Right lung (tissue), 10 donors: Measurements from ENCODE around the gene ENTREP3. TPM values are rescaled to one million over a fixed set of nuclear protein-coding genes. Genes with fewer than 3 reads are reported as not detected.
"Not testable (repeated sequence)": the region's sequence is repeated elsewhere in the genome, so short reads cannot be mapped to it uniquely, and the experiment has no call there.

Experiments
- DNase-seq, 2 donors: peaks; one replicate each; pipeline ENCODE4 v3.0.0-alpha.2; 2013
- long read RNA-seq, 8 donors: transcript quantifications; one replicate each; lab custom pipeline, GENCODE V29; 2026
- polyA plus RNA-seq, 5 donors: library from polyadenylated mRNA; unstranded; fragments of 120-200 nt; gene quantifications; one replicate each; pipeline versions ENCODE4 v1.2.1 to v1.2.3, GENCODE V29; 2013; ENCODE audit warnings: inconsistent platforms in 1 of 5, low replicate concordance in 1 of 5; ENCODE audit not compliant: insufficient read length in 5 of 5, insufficient read depth in 1 of 5

ENTREP3 gene, protein sequence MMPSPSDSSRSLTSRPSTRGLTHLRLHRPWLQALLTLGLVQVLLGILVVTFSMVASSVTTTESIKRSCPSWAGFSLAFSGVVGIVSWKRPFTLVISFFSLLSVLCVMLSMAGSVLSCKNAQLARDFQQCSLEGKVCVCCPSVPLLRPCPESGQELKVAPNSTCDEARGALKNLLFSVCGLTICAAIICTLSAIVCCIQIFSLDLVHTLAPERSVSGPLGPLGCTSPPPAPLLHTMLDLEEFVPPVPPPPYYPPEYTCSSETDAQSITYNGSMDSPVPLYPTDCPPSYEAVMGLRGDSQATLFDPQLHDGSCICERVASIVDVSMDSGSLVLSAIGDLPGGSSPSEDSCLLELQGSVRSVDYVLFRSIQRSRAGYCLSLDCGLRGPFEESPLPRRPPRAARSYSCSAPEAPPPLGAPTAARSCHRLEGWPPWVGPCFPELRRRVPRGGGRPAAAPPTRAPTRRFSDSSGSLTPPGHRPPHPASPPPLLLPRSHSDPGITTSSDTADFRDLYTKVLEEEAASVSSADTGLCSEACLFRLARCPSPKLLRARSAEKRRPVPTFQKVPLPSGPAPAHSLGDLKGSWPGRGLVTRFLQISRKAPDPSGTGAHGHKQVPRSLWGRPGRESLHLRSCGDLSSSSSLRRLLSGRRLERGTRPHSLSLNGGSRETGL
- 10 to 100 TPM; 14.9 to 27.0 (median 21.7) TPM for polyA plus RNA-seq
- long read RNA-seq, donor 1, transcript FAM189B-202 (12 exons, 3,082 nt), result major isoform, 5 of 8 reads
- long read RNA-seq, donor 1, partial matches to known transcripts, result 0 of 8 reads
- long read RNA-seq, donor 1, other reads (novel, unspliced or antisense), result 0 of 8 reads
- long read RNA-seq, donor 2, partial matches to known transcripts, result 0 of 2 reads
- long read RNA-seq, donor 2, other reads (novel, unspliced or antisense), result 0 of 2 reads
- long read RNA-seq, donor 3, partial matches to known transcripts, result 0 of 2 reads
- long read RNA-seq, donor 3, other reads (novel, unspliced or antisense), result 0 of 2 reads
- long read RNA-seq, donor 4, partial matches to known transcripts, result 0 of 3 reads
- long read RNA-seq, donor 4, other reads (novel, unspliced or antisense), result 0 of 3 reads
- long read RNA-seq, donor 5, partial matches to known transcripts, result 0 of 3 reads
- long read RNA-seq, donor 5, other reads (novel, unspliced or antisense), result 0 of 3 reads
- long read RNA-seq, donor 6, partial matches to known transcripts, result 0 of 6 reads
- long read RNA-seq, donor 6, other reads (novel, unspliced or antisense), result 0 of 6 reads
- long read RNA-seq, donor 7, partial matches to known transcripts, result 0 of 7 reads
- long read RNA-seq, donor 7, other reads (novel, unspliced or antisense), result 0 of 7 reads
- long read RNA-seq, donor 8, result 0 reads

DNA sequence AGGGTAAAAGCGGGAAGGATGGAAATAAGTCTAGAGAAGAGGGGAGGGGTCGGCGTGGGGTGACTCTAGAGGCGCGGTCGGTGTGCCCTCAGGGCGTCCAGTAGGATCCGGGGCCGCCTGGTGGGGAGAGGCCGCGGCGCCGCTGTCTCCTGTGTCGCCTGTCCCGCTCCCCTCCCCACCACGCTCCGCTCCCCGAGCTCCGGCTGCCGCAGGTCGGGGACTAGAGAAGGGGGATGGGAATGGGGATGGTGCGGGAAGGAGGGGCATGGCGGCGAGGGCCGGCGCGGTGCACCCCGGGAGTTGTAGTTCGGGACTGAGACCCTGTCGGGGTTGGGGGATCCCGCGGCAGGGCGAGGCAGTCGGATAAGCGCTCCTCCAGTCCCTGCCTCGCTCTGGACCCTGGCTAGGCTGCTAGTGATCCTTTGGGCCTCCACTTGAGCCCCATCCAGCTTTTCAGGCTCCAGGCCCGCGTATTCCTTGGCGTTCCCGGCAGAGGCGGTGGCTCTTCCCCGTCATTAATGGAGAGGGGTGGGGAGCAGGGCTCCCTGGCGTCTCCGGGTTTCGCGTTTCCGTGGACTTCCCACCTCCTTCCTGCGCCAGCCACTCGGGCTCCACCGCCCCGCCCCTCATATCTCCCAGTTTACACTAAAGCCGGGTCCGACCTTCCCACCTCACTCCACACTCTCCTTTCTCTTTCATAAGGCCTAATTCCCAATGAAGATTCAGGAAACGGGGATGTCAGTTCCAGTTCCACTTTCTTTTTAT lies at the start of gene ENTREP3:
ENTREP3 (minus strand) TSS at position 241 of the 765 bp plus-strand sequence. CDS start 606 bp downstream, outside the sequence.
- DNase-seq, result peak; percentile 87 to 88

DNA sequence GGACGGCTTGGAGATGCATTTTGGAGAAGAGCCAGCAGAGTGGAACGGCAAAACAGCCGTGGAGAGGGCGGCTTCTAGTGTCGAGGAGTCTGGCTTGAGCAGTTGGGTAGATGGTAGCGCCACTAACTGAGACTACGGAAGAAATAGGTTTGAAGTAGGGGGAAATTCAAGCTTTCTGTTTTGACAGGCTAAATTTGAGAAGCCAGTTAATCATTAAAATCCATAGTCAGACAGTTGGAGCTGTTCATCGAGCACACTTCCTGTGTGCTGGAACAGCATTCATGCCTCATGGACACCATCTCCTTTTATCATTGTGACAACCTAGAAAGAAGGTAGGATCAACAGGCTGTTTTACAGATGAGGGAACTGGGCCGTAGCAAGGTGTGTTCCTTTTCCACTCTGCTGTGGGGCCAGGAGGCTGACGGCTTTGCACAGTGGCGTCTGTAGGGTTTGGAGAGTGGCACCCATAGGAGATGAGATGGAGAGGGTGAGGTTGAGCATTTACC lies 49.3 kb upstream of the ENTREP3 start:
- no peak for DNase-seq

DNA sequence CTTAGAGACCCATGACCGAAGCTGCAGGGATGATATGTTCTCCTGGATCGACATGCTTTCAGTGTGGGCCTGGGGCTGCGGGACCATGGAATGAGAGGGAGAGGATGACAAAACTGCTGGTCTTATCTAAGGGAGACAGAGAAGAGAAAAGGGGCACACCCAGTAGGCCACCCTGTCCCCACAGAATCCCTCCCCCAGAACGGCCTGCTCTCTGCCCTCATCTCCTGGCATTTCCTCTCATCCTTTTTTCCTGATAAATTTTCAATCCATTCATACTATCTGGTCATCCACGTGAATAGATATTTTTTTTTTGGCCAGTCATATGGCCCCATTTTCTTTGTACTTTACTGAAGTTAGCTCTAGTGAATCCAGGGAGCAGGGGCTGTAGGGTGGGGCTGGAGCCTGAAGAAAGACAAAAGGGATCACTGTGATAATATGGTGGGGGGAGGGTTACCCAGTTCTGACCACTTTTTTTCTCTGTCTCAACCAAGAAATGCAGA lies 46.1 kb upstream of the ENTREP3 start, which contains the start of gene PKLR:
PKLR (minus strand) TSS at position 97 of the 500 bp plus-strand sequence; CDS start at position 54, 43 bp downstream.
- no peak for DNase-seq

DNA sequence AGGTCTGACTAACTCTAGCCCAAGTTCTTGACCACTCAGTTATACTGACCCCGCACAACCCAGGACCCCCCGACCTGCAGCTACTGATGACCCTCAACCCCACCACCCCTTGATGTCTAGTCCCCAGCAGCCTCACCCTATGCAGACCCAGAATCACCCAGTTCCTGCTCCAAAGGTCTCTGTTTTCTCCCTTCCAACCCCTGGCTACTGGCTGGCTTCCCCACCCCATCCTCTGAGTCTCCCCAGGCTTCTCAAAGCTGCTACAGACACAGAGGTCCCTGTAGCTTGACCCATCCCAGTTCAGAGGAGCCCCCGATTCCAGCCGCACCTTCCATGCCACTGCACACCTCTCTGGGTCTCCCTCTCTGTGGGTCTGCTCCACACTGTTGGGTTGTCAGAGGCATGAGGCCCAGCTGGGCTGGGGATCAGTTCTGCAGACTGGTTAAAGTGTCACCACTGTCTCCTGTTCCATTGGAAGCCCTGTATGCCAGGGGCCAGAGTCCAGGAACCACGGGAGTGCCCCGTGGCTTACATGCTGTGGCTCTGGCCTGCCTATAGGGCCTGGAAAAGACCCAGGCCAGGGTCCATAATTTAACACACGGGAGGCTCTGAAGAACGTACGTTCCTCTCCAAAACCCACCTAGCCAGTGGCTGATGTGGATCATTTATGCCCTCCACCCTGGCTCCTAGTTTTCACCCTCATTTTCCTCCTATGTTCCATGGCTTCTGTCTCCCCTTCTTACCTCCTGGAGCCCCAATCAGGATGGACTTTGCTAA lies 45.5 kb upstream of the ENTREP3 start:
- no peak for DNase-seq

DNA sequence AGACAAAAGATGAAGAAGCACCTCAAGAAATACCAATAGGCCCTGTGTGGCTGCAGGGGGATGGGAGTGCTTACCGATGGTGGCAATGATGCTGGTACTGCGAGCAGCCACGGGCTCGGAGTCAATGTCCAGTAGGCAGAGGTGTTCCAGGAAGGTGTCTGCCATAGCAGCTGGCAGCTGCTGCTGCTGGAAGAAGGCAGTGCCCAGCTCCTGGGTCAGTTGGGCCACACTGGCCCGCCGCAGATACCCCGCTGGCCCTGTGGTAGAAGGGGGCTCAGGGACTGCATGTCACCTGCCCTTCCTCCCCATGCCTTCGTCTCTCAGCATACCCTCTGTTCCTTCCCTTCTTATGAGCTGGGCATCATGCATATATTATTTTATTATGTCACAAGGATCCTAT lies 44.7 kb upstream of the ENTREP3 start:
- DNase-seq, result no peak

DNA sequence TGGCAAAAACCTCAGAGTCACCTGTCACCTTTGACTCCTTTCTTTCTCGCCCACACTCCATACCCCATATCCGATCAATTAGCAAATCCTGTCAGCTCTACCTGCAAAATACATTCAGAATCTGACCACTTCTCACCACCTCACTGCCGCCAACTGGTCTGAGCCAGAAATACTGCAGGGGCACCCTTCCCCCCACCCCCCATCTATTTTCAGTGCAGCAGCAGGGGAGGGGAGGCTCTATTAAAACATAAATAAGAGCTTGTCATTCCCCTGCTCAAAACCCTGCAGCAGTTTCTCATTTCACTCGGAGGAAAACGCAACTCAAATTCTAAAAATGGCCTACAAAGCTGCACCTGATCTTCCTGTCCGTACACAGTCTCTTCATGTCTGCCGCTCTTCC lies 42.1 kb upstream of the ENTREP3 start:
- DNase-seq, result no peak

DNA sequence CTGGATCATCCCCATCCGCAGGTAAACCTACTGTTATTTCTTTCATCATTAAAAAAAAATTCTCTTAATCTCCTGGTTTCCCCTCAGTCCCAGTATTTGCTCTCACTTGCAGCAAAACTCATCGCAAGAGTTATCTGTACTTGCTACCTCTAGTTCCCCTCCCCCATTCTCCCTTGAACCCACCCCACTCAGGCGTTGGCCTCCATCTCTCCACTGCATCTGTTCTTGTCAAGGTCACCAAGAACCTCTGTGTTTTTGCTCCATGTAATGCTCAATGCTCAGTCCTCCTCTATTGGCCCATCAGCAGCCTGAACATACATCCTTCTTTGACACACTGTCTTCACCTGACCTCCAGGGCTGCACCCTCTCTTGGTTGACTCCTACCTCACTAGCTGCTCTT lies 41.4 kb upstream of the ENTREP3 start:
- no peak for DNase-seq

DNA sequence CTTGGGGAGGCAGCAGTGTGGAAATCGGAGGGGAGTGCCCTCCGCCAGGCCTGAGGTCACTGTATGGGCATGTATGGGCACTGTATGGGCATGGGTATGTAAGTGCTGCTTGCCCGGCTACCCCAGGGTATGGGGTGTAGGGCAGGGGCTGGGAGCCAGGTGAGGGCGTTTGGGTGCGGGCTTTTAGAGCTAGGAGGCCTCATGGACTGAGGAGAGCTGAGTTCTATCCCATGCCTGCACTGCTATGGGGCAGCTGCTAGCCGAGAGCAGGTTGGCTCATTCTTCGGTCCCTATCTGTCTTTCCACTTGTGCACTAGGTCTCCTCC lies 40.6 kb upstream of the ENTREP3 start:
- no peak for DNase-seq

DNA sequence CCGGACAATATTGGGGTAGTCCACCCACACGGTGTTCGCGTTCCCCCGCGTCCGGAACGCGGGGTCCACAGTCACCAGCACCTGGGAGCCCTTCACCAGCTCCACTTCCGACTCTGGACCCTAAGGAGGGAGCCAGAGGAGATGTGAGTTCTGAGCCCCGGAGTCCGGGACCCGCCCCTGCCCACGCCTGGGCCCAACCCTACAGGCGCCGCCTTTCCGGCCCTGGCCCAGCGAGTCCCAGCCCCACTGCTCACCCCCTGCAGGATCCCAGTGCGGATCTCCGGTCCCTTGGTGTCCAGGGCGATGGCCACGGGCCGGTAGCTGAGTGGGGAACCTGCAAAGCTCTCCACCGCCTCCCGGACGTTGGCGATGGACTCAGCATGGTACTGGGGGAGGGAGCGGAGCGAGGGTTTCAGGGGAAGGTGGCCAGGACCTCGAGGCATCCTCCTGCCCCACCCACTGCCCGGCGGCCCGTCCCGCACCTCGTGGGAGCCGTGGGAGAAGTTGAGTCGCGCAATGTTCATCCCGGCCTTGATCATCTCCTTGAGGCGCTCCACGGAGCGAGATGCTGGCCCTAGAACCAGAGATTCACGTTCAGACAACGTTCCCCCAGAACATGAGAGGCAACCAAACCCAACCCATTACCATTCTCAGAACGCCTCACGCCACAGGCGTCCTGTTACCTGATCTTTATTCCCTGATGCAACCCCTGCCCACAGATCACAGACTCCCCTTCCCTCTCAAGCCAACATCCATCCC lies 40.1 kb upstream of the ENTREP3 start:
- DNase-seq, result no peak

DNA sequence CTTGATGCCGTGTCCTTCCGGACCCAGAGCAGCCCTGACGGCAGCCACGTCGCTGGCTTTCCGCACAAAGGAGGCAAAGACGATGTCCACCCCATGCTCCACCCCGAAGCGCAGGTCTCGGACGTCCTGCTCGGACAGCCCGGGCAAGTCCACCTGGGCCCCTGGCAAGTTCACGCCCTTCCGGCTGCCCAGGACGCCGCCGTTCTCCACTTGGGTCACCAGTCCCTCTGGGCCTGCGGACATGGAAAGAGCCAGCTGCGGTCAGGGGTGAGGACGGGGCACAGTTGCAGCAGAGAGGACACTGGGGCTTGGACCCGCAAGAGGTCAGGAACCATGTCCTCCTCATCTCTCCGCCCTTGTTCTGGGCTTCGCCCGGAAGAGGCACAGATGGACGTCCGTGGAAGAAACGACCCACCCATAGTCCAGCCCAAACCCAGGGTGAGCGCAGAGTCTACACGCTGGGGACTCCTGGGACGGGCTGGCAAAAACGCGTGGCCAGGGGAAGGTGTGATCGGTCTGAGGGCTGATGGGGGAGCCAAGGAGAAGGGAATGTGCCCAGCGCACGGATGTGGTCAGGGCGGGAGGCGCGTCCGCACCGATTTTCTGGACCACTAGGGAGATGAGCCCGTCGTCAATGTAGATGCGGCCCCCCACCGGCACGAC lies 39.4 kb upstream of the ENTREP3 start:
- DNase-seq, result no peak

DNA sequence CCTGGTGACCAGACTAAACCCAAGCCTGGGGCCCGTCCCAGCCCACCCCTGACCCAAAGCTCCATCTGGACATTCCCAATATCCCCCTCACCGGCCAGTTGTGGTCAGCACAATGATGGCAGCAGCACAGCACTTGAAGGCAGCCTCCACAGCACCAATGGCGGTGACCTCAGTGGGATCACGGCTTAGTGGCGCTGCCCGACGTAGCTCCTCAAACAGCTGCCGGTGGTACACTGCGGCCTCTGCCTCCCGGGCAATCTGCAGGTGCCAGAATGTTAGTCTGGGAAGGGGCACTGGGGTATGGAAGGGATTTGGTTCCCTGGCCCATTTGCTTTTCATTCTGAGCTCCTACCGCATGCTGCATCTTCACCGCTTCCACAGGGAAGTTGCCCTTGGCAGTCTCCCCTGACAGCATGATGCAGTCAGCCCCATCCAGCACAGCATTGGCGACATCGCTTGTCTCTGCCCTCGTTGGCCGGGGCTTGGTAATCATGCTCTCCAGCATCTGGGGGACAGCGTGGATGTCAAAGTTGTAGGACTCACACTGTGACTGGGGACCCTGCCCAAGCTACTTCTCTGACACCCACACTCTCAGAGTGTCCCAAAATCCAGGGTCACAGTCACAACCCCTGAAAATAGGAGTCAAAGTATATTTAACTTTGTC lies 37.9 kb upstream of the ENTREP3 start:
- DNase-seq, result no peak

DNA sequence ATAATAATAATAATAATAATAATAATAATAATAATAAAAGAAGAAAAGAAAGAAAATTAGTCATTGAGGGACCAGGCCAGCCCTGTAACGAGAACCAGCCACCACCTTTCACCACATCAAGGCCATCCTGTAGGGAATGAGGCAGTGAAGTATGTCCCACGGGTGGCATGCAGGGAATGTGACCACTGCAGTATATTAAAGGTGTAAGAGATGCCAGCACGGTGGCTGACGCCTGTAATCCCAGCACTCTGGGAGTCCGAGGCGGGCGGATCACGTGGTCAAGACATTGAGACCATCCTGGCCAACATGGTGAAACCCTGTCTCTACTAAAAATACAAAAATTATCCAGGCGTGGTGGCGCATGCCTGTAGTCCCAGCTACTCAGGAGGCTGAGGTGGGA lies 35.7 kb upstream of the ENTREP3 start:
- not testable (repeated sequence) for DNase-seq

DNA sequence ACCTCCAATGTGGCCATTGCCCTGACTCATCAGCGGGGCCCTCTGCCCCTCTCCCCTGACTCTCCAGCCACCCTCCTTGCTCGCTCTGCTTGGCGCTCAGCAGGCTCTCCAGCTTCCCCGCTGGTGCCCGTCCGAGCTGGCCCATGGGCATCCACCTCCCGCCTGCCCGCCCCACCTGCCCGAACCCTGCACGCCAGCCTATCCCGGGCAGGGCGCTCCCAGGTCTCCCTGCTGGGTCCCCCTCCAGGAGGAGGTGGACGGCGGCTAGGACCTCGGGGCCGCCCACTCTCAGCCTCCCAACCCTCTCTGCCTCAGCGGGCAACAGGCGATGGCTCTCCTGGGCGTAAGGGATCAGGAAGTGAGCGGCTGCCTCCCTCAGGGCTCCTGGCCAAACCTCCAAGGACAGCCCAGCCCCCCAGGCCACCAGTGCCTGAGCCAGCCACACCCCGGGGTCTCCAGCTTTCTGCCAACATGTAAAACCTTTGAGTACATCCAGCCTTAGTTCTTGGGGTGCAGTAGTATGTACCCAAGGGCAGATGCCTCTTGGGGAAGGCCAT lies 32.8 kb upstream of the ENTREP3 start:
- no peak for DNase-seq

DNA sequence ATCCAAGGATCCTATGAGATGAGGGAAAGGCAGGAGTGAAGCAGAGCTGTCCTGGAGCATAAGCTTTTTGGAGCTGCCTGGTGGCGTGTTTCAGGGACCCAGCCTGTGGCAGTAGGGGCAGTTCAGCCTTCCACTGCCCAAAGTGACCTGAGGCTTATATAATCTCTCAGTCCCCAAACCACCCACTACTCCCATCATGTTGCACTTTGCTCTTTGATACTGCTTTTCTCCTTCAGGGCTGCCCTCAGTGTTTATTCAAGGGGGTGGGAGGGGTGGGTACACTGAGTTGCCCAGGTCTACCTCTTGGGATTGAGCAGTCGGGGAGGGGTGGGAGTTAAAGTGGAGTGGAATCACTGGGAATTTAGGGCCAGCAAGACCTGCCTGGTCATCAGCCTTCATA lies 31.3 kb upstream of the ENTREP3 start:
- DNase-seq, result no peak

DNA sequence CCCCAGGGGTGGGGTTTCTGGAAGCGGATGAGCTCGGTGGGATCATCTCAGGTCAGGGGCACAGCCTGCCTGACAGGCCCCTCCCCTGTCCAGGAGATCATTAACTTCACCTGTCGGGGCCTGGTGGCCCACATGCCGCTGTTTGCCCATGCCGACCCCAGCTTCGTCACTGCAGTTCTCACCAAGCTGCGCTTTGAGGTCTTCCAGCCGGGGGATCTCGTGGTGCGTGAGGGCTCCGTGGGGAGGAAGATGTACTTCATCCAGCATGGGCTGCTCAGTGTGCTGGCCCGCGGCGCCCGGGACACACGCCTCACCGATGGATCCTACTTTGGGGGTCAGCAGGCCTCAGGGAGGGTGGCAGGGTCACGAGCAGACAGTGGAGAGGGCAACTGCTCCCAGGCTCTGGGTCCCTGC lies 30.4 kb upstream of the ENTREP3 start:
- no peak for DNase-seq

DNA sequence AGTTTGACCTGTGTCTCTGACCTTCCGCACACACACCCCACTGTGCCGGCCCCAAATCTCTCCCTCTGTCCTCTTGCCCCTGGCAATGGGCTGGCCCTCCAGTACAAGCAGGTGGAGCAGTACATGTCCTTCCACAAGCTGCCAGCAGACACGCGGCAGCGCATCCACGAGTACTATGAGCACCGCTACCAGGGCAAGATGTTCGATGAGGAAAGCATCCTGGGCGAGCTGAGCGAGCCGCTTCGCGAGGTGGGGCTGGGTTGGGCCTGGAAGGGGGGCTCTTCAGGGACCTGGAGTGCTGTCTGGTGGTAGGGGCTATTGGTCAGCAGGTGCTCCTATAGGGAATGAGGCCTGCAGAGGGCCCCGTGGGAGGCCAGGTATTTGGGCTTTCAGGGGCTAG lies 29.8 kb upstream of the ENTREP3 start:
- DNase-seq, result no peak

DNA sequence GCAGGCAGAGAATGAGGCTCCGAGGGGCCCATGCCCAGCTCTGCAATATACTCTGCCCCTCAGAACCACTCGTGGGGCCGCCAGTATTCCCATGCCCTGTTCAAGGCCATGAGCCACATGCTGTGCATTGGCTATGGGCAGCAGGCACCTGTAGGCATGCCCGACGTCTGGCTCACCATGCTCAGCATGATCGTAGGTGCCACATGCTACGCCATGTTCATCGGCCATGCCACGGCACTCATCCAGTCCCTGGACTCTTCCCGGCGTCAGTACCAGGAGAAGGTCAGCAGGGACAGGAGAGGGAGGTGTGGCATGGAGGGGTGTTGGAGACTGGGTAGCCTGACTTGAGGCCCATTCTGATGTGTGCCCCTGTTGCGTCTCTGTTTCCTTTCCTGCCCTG lies 29.2 kb upstream of the ENTREP3 start:
- DNase-seq, result no peak
